ENCODE data around the gene TKFC. TPM values are rescaled to one million over a fixed set of nuclear protein-coding genes. Genes with fewer than 3 reads are reported as not detected.

Gene TKFC
- total and polyA plus RNA-seq, 2 experiments from 2014 or later = 58.1 to 84.3 TPM

- TF ChIP-seq, protein P1, sequence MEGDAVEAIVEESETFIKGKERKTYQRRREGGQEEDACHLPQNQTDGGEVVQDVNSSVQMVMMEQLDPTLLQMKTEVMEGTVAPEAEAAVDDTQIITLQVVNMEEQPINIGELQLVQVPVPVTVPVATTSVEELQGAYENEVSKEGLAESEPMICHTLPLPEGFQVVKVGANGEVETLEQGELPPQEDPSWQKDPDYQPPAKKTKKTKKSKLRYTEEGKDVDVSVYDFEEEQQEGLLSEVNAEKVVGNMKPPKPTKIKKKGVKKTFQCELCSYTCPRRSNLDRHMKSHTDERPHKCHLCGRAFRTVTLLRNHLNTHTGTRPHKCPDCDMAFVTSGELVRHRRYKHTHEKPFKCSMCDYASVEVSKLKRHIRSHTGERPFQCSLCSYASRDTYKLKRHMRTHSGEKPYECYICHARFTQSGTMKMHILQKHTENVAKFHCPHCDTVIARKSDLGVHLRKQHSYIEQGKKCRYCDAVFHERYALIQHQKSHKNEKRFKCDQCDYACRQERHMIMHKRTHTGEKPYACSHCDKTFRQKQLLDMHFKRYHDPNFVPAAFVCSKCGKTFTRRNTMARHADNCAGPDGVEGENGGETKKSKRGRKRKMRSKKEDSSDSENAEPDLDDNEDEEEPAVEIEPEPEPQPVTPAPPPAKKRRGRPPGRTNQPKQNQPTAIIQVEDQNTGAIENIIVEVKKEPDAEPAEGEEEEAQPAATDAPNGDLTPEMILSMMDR (IDR thresholded peaks at IDR 0.05; ENCODE audit: low read depth, low read length) = no peak
- no peak overlapping the region for H3K27ac ChIP-seq
- peak; percentile 40 to 64 for DNase-seq (ENCODE audit: low read depth in 1 of 2, low spot score in 1 of 2)
These were observed 38.9 kb upstream of the TKFC start for GRCh38 chr11:61293867-61294716.

DNA sequence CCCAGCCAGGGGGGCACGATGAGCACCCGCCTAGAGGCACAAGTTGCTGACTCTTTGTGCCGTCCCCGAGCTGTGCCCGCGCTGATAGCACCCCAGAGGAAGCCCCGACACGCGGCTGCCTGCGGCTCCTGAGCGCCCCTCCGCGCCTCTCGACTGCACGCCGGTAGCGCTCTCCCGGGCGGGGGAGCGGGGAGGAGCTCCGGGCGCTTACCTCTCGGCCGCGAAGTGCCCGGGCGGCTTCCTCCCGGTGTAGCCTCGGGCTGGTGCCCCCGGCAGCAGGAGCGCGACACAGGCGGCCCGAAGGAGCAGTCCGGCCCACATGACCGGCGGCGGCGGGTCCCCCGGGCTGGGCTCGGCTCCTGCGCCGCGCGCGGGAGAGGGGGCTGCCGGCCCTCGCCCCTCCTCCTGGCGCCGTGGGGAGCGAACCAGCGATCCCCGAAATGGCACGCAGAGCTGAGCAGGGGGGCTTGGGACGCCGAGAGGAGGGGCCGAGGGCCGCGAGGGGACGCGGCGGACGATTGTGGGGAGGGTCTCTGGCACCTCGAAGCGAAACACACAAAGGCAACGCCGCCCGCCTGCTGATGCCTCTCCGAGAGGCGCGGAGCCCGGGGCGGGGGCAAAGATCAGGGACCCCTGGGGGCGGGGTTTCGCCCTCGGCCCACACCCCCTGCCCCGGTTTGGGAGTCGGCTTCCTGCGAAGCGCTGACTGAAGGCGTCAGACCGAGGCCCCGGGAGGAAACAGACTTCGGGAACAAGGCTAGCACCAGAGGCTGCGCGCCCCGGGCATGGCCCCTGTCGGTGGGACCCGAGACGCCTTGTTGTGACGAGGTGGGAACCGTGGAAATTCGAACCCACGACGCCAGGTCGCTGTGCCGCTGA, 38.1 kb upstream of the TKFC start, which contains the start of gene VWCE:
Gene VWCE, minus strand, starts transcription at position 600 of the 879 bp plus-strand sequence. Its CDS starts 279 bp downstream, at position 321.
- peak within 1 kb of the TSS; percentile 40 for H3K4me3 ChIP-seq

More at GRCh38 chr11:61293867-61294716, 38.9 kb upstream of the TKFC start:
- H3K4me1 ChIP-seq (ENCODE audit: low read depth) = no peaks in the 10 kb centered on the region
- no peaks in the 10 kb centered on the region for H3K9me3 ChIP-seq (ENCODE audit: low read depth)
- H3K4me3 ChIP-seq = peak overlapping the region; percentile 40
- H3K36me3 ChIP-seq = no peaks in the 10 kb centered on the region
- peaks cover 5% of the 10 kb centered on the region for H3K27me3 ChIP-seq

GRCh38 chr11:61295596-61295926, 37.5 kb upstream of the TKFC start:
- TF ChIP-seq, protein P1 (IDR thresholded peaks at IDR 0.05; ENCODE audit: low read depth, low read length) = no peak
- no peak overlapping the region for H3K27ac ChIP-seq
- H3K9me3 ChIP-seq (ENCODE audit: low read depth) = no peaks in the 10 kb centered on the region
- H3K36me3 ChIP-seq = peaks cover 11% of the 10 kb centered on the region
- DNase-seq (ENCODE audit: low read depth in 1 of 2, low spot score in 1 of 2) = no peak
- H3K4me1 ChIP-seq (ENCODE audit: low read depth) = no peaks in the 10 kb centered on the region
- peaks cover 5% of the 10 kb centered on the region for H3K27me3 ChIP-seq
- peak overlapping the region; percentile 40 for H3K4me3 ChIP-seq

More for the DNA sequence above, 38.1 kb upstream of the TKFC start, which contains the start of gene VWCE:
- H3K9me3 ChIP-seq (ENCODE audit: low read depth) = no peaks in the 10 kb centered on the region
- H3K27me3 ChIP-seq = peaks cover 5% of the 10 kb centered on the region
- DNase-seq (ENCODE audit: low read depth in 1 of 2, low spot score in 1 of 2) = peak; percentile 64 to 86
- TF ChIP-seq, protein P1 (IDR thresholded peaks at IDR 0.05; ENCODE audit: low read depth, low read length) = peak; percentile 43
- H3K36me3 ChIP-seq = peaks cover 5% of the 10 kb centered on the region
- H3K27ac ChIP-seq = no peak within 1 kb of the TSS
- H3K4me1 ChIP-seq (ENCODE audit: low read depth) = no peaks in the 10 kb centered on the region

GRCh38 chr11:61297341-61297740, 35.7 kb upstream of the TKFC start:
- Histone ChIP-seq H3K4me3 (no peak overlapping the region), H3K27ac (no peak overlapping the region), H3K4me1 (ENCODE audit: low read depth) (no peaks in the 10 kb centered on the region), H3K36me3 (peaks cover 29% of the 10 kb centered on the region), H3K9me3 (ENCODE audit: low read depth) (no peaks in the 10 kb centered on the region), H3K27me3 (peaks cover 5% of the 10 kb centered on the region)
- no peak for DNase-seq (ENCODE audit: low read depth in 1 of 2, low spot score in 1 of 2)
- TF ChIP-seq, protein P1 (IDR thresholded peaks at IDR 0.05; ENCODE audit: low read depth, low read length) = no peak

- no peak overlapping the region for H3K4me3 ChIP-seq
- peaks cover 33% of the 10 kb centered on the region for H3K36me3 ChIP-seq
- no peak overlapping the region for H3K27ac ChIP-seq
- peaks cover 5% of the 10 kb centered on the region for H3K27me3 ChIP-seq
- TF ChIP-seq, protein P1 (IDR thresholded peaks at IDR 0.05; ENCODE audit: low read depth, low read length) = no peak
- peak in 1 of 2 donors; percentile 97 for DNase-seq (ENCODE audit: low read depth in 1 of 2, low spot score in 1 of 2)
- H3K9me3 ChIP-seq (ENCODE audit: low read depth) = no peaks in the 10 kb centered on the region
- H3K4me1 ChIP-seq (ENCODE audit: low read depth) = no peaks in the 10 kb centered on the region
These were observed 35.3 kb upstream of the TKFC start for GRCh38 chr11:61297746-61298145.

Data from cardiac muscle cell (in vitro differentiated cells and primary cell).